GM18505 (cell line): ENCODE measurements around the gene EPSTI1.
"Not testable (repeated sequence)": the region's sequence is repeated elsewhere in the genome, so short reads cannot be mapped to it uniquely, and the experiment has no call there.

Experiments
- ATAC-seq: cut with Tn5 transposase; IDR thresholded peaks from one replicate; pipeline ENCODE4 v1.9.1; 2021; ENCODE audit not compliant: unreplicated experiment
- POLR2A ChIP-seq: IDR thresholded peaks from 4 replicates; pipeline ENCODE4 v1.6.1; 2011; ENCODE audit warnings: borderline replicate concordance; ENCODE audit not compliant: insufficient read depth, insufficient read length; ENCODE audit errors: extremely low read depth

The EPSTI1 gene

GRCh38 chr13:42876887-42877545 is 115.0 kb downstream of the EPSTI1 start:
- ATAC-seq, result no peak
- TF ChIP-seq POLR2A, result no peak

GRCh38 chr13:42876270-42876714 is 115.7 kb downstream of the EPSTI1 start:
- ATAC-seq, result peak; percentile 95
- TF ChIP-seq POLR2A, result no peak

DNA sequence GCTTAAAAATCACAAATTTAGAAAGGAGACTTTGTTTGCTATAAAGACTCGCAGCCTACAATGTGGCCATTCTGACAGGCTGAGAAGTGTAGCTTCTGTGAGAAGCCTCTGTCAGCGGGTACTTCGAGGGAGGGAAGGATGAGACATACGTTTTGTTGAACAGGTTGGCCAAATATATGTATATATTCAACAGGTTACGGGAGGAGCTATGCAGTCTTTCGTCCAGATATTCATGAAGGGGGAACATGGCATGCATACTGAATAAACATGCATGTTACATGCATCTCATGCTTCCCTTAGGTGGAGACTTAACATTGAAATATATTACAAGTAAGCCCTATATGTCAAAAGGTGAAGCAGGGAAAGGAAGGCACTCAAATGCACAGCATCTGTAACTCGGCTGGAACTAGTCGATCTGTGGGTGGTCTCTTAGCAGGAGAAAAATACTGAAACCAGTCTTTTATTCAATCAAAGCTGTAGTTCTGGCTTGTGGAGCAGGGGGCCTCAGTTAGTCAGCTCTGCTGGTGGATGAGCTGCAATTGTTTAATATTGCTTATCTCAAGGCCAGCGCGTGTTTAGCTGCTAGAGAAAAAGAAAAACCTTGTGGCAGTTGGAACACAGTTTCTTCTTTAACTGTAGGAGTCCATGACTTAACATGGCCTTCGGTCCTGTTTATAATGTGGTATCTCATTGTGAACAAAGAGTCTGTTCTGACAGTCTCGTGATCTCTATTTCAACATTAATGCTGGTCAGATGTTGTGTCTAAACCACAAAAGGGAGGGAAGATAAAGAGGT is 116.4 kb downstream of the EPSTI1 start:
- TF ChIP-seq POLR2A, result no peak
- ATAC-seq, result peak; percentile 44

- TF ChIP-seq POLR2A, result no peak
- ATAC-seq, result no peak
These were observed 117.8 kb downstream of the EPSTI1 start for GRCh38 chr13:42874221-42874620.

GRCh38 chr13:42873081-42873480 is 119.0 kb downstream of the EPSTI1 start:
- no peak for ATAC-seq

GRCh38 chr13:42867232-42867631 is 124.8 kb downstream of the EPSTI1 start:
- no peak for TF ChIP-seq POLR2A
- no peak for ATAC-seq

More at GRCh38 chr13:42873081-42873480, 119.0 kb downstream of the EPSTI1 start:
- TF ChIP-seq POLR2A, result no peak

- TF ChIP-seq POLR2A, result no peak
These were observed 126.3 kb downstream of the EPSTI1 start for GRCh38 chr13:42865768-42866102.

DNA sequence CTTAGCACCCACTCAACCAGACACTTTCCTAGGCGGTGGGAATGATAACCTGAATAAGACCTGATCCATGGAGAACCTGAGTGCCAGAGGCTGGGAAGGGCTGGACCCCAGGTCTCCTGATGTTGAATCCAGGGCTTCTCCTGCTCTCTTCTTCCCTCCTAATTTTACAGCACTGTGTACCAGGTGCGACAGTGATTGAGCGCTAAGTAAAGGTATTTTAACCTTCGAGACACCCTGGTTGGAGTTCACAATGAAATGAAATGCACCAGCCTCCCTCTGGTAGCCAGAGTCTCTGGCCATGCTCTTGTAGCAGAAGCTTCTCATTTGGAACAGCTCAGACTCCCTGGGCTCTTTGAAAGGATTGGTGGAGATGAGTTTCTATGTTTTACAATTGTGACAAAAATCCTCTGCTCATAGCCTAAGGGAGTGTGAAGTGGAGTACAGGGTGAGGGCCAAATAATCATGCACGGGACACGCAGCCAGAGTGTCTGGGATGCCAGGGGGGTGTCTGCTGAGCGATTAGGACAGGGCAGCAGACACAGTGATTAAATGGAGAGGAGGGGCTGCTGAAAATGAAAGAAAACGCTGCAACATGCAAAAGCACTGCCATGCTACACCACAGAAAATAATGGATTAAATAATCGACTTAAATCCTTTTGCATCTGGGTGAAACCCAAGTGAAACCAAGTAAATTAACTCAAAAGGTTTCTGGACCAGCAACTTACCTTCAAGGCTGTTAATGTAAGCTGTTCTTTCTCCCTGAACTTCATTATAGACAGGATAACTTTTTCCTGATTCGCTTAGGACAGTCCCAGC is 126.9 kb downstream of the EPSTI1 start:
- no peak for TF ChIP-seq POLR2A
- ATAC-seq, result no peak

More at GRCh38 chr13:42865768-42866102, 126.3 kb downstream of the EPSTI1 start:
- ATAC-seq, result no peak

DNA sequence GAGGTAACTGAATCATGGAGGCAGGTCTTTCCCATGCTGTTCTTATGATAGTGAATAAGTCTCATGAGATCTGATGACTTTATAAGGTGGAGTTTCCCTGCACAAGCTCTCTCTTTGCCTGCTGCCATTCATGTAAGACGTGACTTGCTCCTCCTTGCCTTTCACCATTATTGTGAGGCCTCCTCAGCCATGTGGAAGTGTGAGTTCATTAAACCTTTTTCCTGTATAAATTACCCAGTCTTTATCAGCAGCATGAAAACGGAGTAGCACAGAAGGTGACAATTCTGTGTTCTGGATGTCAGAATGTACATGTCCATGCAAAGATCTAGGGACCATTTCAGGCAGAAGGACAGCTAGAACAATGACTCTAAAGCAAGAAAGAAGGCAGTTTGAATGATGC is 129.7 kb downstream of the EPSTI1 start:
- not testable (repeated sequence) for ATAC-seq

DNA sequence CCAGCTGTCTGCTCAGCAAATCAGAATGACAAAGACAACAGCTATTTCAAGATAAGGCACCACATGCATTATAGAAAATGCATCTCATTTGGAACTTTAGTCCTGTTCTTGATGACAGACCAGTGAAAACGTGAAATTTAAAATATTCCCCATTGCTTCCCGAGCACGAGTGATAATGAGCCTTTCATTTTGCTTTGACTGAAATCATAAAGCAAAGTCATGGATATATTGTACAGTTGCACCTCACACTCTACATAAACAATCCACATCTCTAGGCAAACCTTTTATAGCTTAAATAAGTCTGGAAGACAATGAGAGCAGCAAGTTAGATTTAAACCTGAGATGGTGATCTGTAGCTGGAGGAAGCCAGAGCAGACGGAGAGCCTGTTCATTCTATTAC is 131.6 kb downstream of the EPSTI1 start:
- TF ChIP-seq POLR2A, result no peak
- ATAC-seq, result no peak

DNA sequence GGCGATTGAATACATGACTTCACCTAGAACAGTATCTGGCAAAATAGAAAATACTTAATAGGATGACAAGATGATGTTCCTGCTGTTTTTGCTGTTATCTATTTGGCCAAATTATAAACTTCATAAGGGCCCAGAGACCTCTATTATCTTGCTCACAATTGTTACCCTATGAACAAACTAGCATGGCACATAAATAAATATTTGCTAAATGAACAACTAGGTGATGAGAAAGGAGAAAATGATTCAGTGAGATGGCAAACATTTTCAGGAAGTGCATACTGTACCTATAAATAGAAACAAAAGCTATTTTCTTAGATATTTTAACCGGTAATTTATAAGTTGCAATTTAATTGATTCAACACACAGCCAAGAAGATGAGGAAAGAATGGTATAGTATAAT is 132.3 kb downstream of the EPSTI1 start:
- TF ChIP-seq POLR2A, result no peak
- ATAC-seq, result no peak

GRCh38 chr13:42855410-42855809 is 136.6 kb downstream of the EPSTI1 start:
- TF ChIP-seq POLR2A, result no peak
- ATAC-seq, result no peak

DNA sequence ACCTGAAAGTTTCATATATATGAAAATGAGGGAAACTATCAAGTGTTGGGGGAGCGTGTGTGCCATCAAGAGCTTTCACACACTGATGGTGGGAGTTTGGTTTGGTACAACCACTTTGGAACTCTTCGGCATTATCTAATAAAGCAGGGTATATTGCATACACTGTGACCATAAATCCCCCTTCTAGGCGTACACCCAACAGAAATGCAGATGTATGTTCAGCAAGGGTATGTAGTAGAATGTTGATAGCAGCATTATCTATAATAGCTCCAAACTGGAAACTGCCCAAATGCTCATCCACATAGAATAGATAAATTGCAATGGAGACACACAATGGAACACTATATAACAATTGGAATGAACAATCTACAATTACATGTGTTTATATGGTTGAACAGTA is 139.9 kb downstream of the EPSTI1 start:
- no peak for TF ChIP-seq POLR2A
- no peak for ATAC-seq
